HL-60 (cell line): ENCODE data around the gene PRND.

Experiments
- CTCF ChIP-seq: IDR thresholded peaks from one replicate; pipeline ENCODE4 v1.5.1; 2011; ENCODE audit warnings: low read length, control low read depth, inconsistent platforms; ENCODE audit not compliant: insufficient read depth
- GABPA ChIP-seq: IDR thresholded peaks from 2 replicates; pipeline ENCODE4 v1.6.1; 2012; ENCODE audit warnings: low read depth
- POLR2AphosphoS5 ChIP-seq: IDR thresholded peaks from 2 replicates; pipeline ENCODE4 v1.6.1; 2012; ENCODE audit warnings: low read depth
- SPI1 ChIP-seq: IDR thresholded peaks from 2 replicates; pipeline ENCODE4 v1.6.1; 2012; ENCODE audit warnings: low read depth, mild to moderate bottlenecking, borderline replicate concordance
- TF ChIP-seq, protein P1 (sequence below): IDR thresholded peaks from 2 replicates; pipeline ENCODE4 v1.6.1; 2012; ENCODE audit warnings: low read depth; ENCODE audit not compliant: insufficient replicate concordance

GRCh38 chr20:4699216-4699615 is 22.5 kb upstream of the PRND start:
- TF ChIP-seq CTCF (no peak), POLR2AphosphoS5 (no peak), GABPA (no peak), SPI1 (no peak)
- TF ChIP-seq, protein P1, sequence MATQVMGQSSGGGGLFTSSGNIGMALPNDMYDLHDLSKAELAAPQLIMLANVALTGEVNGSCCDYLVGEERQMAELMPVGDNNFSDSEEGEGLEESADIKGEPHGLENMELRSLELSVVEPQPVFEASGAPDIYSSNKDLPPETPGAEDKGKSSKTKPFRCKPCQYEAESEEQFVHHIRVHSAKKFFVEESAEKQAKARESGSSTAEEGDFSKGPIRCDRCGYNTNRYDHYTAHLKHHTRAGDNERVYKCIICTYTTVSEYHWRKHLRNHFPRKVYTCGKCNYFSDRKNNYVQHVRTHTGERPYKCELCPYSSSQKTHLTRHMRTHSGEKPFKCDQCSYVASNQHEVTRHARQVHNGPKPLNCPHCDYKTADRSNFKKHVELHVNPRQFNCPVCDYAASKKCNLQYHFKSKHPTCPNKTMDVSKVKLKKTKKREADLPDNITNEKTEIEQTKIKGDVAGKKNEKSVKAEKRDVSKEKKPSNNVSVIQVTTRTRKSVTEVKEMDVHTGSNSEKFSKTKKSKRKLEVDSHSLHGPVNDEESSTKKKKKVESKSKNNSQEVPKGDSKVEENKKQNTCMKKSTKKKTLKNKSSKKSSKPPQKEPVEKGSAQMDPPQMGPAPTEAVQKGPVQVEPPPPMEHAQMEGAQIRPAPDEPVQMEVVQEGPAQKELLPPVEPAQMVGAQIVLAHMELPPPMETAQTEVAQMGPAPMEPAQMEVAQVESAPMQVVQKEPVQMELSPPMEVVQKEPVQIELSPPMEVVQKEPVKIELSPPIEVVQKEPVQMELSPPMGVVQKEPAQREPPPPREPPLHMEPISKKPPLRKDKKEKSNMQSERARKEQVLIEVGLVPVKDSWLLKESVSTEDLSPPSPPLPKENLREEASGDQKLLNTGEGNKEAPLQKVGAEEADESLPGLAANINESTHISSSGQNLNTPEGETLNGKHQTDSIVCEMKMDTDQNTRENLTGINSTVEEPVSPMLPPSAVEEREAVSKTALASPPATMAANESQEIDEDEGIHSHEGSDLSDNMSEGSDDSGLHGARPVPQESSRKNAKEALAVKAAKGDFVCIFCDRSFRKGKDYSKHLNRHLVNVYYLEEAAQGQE, result no peak
